GM12873 (cell line): Measurements from ENCODE around the gene CDCA3.

Experiments
- TF ChIP-seq, protein P1 (sequence below): IDR thresholded peaks from 2 replicates; pipeline ENCODE4 v1.5.1; 2012; ENCODE audit warnings: low read depth, mild to moderate bottlenecking, moderate library complexity, low read length, control low read depth; ENCODE audit not compliant: insufficient read depth; ENCODE audit errors: missing control alignments

Gene CDCA3

GRCh38 chr12:6827982-6828780 lies 22.9 kb downstream of the CDCA3 start, which contains the start of gene P3H3:
Gene P3H3, plus strand, starts transcription at chr12:6828407. Its CDS starts 34 bp downstream, at chr12:6828441.
- TF ChIP-seq, protein P1, sequence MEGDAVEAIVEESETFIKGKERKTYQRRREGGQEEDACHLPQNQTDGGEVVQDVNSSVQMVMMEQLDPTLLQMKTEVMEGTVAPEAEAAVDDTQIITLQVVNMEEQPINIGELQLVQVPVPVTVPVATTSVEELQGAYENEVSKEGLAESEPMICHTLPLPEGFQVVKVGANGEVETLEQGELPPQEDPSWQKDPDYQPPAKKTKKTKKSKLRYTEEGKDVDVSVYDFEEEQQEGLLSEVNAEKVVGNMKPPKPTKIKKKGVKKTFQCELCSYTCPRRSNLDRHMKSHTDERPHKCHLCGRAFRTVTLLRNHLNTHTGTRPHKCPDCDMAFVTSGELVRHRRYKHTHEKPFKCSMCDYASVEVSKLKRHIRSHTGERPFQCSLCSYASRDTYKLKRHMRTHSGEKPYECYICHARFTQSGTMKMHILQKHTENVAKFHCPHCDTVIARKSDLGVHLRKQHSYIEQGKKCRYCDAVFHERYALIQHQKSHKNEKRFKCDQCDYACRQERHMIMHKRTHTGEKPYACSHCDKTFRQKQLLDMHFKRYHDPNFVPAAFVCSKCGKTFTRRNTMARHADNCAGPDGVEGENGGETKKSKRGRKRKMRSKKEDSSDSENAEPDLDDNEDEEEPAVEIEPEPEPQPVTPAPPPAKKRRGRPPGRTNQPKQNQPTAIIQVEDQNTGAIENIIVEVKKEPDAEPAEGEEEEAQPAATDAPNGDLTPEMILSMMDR: no peak

DNA sequence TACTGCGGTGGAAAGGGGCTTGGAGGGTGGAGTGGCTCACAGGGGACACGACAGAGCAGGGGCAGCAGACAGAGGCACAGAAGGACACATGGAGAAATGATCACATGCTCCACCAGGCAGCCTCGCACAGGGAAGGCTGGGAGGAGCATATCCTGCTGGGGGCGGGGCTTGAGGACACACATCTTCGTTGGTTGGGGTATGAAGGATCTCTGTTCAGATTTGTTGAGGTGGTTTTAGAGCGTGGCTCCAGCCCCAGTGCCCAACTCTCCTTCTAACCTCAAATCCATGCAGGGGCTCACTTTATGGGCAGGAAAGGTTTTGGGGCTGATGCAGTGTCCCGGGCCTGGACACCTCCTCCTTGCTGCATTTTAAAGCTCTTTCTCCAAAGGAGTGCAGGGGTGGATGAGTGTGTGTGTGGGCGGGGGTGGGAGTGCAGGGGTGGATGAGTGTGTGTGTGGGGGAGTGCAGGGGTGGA lies 23.6 kb downstream of the CDCA3 start:
- TF ChIP-seq, protein P1: no peak

- TF ChIP-seq, protein P1: no peak
Measured at GRCh38 chr12:6826734-6827436, 24.2 kb downstream of the CDCA3 start.

DNA sequence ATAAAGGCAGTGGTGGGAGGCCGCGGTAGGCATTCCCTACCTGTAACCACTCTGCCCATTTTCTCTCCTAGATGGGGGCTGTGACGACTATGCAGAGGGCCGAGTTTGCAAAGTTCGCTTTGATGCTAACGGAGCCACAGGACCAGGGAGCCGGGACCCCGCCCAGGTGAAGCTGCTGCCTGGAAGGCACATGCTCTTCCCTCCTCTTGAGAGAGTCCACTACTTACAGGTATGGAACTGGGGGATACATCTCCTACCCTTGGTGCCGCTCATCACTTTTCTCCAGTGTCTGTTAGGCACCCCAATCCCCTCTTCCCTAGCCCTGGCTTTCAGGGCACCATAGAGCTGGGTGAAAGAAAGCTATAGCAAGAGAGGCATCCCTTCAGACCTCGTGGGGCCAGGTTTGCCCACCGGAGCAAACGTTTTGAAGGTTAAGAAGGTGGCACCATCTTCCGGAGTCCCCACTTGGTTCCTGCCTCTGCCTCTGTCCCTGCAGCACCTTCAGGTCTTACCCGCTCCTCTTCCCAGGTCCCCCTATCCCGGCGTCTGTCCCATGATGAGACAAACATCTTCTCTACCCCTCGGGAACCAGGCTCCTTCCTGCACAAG lies 24.9 kb downstream of the CDCA3 start:
- TF ChIP-seq, protein P1: no peak

DNA sequence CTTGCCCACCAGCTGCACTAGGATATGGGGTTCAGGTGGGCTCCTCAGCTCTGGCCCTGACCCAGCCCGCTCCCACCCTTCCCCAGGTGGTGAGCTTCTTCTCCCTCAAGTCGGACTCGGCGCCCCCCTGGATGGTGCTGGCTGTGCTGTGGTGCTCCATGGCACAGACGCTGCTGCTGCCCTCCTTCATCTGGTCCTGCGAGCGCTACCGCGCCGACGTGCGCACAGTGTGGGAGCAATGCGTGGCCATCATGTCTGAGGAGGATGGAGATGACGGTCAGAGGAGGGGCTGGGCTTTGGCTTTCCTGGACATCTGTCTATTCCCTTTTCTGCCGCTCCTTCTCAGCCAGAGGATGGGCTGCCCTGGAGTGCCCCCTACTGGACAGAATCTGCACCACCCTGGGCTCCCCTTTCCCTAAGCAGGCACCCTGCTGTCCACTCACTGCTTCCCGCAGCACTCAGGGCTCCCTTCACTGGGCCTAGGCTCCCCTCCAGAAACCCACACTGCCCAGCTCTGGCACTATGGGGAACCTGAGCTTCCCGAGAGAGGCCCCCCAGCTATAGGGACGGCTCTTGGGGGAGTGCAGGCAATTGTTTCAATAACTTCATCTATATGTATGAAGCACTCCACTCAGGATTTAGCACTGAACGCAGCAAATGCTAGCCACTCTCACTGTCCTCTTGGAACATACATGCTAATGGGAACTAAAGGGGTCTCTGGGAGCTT lies 25.5 kb downstream of the CDCA3 start:
- TF ChIP-seq, protein P1: peak; percentile 97

- TF ChIP-seq, protein P1: no peak
Measured at GRCh38 chr12:6824901-6825381, 26.1 kb downstream of the CDCA3 start.
